Keratinocyte (primary cell): ENCODE data around the gene PYGM.

Experiments used
- EZH2 ChIP-seq: IDR thresholded peaks from one replicate; pipeline ENCODE4 v1.6.1; 2012; ENCODE audit warnings: inconsistent platforms, mild to moderate bottlenecking, low read length, moderate library complexity
- TF ChIP-seq, protein P1 (sequence below), 3 experiments: IDR thresholded peaks in 1 of 3; conservative IDR thresholded peaks in 1 of 3; optimal IDR thresholded peaks in 1 of 3; 2 replicates in 2 of 3; 3 replicates in 1 of 3; pipeline versions ENCODE3 to v1.5.1; 2011; ENCODE audit warnings: low read length in 3 of 3, mild to moderate bottlenecking in 3 of 3, moderate library complexity in 2 of 3, control low read depth in 1 of 3, inconsistent platforms in 1 of 3; ENCODE audit not compliant: insufficient read depth in 2 of 3; ENCODE audit errors: extremely low read depth in 1 of 3

DNA sequence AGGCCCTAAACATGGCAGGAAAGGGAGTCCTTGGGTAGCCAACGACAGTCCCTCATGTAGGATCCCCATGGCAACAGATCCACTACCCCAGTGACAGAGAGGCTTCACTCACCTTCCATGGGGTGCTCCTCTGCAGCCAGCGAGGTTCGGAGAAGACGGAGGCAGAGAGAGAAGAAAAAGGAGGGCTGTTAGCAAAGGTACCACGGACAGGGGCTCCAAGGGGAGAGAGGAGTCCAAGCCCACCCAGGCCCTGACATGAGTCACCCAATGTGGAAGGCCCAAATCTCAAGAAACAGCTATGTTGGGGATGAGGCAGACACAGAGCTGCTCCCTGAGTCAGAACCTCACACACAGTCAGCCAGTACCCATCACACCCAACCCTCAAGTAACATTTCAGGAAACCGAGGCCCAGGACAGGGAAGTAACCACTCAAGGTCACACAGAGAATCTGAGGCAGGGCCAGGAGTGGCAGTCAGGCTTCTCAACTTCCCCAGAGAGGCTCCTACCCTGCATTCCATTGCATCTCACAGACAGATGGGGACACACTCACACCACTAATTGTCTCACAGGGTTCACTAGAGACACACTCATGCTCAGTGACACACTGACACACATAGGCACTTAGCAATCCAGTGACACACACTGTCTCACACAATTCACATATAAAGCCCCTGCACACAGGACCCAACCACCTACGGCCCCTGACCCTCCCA is 62.0 kb downstream of the PYGM start:
- TF ChIP-seq, protein P1, sequence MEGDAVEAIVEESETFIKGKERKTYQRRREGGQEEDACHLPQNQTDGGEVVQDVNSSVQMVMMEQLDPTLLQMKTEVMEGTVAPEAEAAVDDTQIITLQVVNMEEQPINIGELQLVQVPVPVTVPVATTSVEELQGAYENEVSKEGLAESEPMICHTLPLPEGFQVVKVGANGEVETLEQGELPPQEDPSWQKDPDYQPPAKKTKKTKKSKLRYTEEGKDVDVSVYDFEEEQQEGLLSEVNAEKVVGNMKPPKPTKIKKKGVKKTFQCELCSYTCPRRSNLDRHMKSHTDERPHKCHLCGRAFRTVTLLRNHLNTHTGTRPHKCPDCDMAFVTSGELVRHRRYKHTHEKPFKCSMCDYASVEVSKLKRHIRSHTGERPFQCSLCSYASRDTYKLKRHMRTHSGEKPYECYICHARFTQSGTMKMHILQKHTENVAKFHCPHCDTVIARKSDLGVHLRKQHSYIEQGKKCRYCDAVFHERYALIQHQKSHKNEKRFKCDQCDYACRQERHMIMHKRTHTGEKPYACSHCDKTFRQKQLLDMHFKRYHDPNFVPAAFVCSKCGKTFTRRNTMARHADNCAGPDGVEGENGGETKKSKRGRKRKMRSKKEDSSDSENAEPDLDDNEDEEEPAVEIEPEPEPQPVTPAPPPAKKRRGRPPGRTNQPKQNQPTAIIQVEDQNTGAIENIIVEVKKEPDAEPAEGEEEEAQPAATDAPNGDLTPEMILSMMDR (optimal IDR thresholded peaks at IDR 0.05 in 1 of 3, IDR thresholded peaks at IDR 0.05 in 1 of 3, conservative IDR thresholded peaks at IDR 0.05 in 1 of 3; ENCODE audit: extremely low read depth in 1 of 3, insufficient read depth in 2 of 3, low read length in 3 of 3): no peak
- TF ChIP-seq EZH2: no peak
